Measurements from ENCODE around the gene PBX3.

DNA sequence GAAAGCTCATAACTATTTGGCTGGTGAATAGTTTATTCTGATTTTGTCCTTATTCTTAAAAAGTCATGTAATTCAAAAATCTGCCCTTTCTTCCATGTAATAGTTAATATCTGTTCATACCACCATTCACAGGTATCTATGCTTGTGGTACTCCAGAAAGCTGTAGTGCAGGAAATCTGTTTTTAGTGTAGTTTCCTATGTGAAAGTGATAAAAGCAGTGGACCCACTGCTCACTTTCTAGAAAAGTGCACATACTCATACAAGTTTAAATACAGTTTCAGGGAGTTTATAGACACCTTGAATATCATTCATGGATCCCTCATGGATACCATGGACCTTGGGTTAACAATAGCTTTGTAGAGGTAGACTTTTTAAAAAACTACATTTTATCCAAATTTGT, 20.2 kb downstream of the PBX3 start:
- TF ChIP-seq, protein P1, sequence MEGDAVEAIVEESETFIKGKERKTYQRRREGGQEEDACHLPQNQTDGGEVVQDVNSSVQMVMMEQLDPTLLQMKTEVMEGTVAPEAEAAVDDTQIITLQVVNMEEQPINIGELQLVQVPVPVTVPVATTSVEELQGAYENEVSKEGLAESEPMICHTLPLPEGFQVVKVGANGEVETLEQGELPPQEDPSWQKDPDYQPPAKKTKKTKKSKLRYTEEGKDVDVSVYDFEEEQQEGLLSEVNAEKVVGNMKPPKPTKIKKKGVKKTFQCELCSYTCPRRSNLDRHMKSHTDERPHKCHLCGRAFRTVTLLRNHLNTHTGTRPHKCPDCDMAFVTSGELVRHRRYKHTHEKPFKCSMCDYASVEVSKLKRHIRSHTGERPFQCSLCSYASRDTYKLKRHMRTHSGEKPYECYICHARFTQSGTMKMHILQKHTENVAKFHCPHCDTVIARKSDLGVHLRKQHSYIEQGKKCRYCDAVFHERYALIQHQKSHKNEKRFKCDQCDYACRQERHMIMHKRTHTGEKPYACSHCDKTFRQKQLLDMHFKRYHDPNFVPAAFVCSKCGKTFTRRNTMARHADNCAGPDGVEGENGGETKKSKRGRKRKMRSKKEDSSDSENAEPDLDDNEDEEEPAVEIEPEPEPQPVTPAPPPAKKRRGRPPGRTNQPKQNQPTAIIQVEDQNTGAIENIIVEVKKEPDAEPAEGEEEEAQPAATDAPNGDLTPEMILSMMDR (IDR thresholded peaks at IDR 0.05 in 2 of 3, conservative IDR thresholded peaks at IDR 0.05 in 1 of 3; ENCODE audit: insufficient read depth in 2 of 3, low read depth in 1 of 3, low read length in 3 of 3) = no peak
- TF ChIP-seq, protein P2, sequence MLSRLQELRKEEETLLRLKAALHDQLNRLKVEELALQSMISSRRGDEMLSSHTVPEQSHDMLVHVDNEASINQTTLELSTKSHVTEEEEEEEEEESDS (CRISPR knock-in tag; IDR thresholded peaks at IDR 0.05) = no peak
- TF ChIP-seq HDAC1 (IDR thresholded peaks at IDR 0.05) (no peak), MEF2D (tag; conservative IDR thresholded peaks at IDR 0.05; ENCODE audit: low read depth) (no peak)
- TF ChIP-seq, protein P3, sequence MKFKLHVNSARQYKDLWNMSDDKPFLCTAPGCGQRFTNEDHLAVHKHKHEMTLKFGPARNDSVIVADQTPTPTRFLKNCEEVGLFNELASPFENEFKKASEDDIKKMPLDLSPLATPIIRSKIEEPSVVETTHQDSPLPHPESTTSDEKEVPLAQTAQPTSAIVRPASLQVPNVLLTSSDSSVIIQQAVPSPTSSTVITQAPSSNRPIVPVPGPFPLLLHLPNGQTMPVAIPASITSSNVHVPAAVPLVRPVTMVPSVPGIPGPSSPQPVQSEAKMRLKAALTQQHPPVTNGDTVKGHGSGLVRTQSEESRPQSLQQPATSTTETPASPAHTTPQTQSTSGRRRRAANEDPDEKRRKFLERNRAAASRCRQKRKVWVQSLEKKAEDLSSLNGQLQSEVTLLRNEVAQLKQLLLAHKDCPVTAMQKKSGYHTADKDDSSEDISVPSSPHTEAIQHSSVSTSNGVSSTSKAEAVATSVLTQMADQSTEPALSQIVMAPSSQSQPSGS (CRISPR knock-in tag; IDR thresholded peaks at IDR 0.05) = no peak
